ENCODE measurements around the gene ZNF418.
A peak's percentile ranks its signal among the peaks of the same experiment; 100 is the strongest.

DNA sequence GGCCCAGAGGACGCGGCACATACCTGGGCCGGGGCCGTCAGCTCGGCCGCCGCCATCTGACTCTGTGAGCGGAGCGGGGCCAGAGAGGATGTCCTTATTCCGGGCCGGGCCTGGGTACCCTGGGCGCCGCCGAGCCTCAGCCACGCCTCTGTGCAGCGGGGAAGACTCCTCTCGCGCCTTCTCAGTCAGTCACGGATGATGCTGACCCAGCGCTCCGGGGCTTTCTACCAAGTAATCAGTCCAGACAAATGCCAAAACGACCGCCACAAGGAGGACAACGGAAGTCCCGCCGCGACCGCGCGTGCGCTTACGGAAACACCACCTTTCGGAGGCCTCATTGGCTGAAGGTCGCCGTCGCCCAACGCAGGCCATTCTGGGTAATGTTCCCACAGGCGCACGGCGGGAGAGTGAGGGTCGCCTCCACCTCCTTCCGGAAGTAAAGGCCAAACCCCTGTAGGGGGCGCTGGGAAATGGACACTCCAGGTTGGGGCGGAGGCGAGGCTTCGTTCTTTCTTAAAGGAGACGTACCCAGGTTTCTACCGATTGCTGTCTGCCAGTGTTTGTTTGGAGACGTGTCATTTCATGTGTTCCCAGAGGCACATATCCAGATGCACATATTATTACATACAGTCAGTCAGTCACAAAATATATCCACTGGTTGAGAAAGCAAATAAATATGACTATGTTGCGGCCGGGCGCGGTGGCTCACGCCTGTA lies 12.4 kb upstream of the ZNF418 start, which contains the start of gene ZNF256:
- TF ChIP-seq CTCF (IDR thresholded peaks at IDR 0.05), result peak; percentile 61 to 93 (median 77)
- peak in 1 of 2 donors; percentile 56 for TF ChIP-seq POLR2A (IDR thresholded peaks at IDR 0.05)

Measured in heart left ventricle (tissue), 13 donors.